B cell (primary cell): ENCODE results near the gene ELF4. TPM values are rescaled to one million over a fixed set of nuclear protein-coding genes. Genes with fewer than 3 reads are reported as not detected.

ENCODE experiments used
- ATAC-seq: fragments of 200-7000 bp; cut with Tn5 transposase; one replicate; pipeline ENCODE4 v1.10.0; 2021; ENCODE audit warnings: low read depth, mild to moderate bottlenecking, moderate number of reproducible peaks, moderate library complexity
- CTCF ChIA-PET: fragments of 350-600 bp; sonication (Branson Sonifier 250); formaldehyde crosslinking; loops from one replicate; lab custom pipeline; 2021; ENCODE audit warnings: antibody characterized with exemption, inconsistent platforms; lab: Charles Lee
- POLR2A ChIA-PET: fragments of 350-600 bp; sonication (Branson Sonifier 250); formaldehyde crosslinking; loops from one replicate; lab custom pipeline; 2021; ENCODE audit warnings: antibody characterized with exemption; lab: Charles Lee
- DNase-seq: peaks from one replicate; pipeline ENCODE4 v3.0.0; 2013
- H2AFZ ChIP-seq: 2 replicates; pipeline ENCODE4 v1.6.1; 2012; ENCODE audit warnings: mild to moderate bottlenecking, low read depth, low read length; ENCODE audit not compliant: insufficient read depth, poor library complexity, severe bottlenecking
- H3K27ac ChIP-seq, 2 donors: 1 replicate in 1 of 2; 2 replicates in 1 of 2; pipeline ENCODE4 v1.5.1; 2012 to 2013; ENCODE audit warnings: low read length in 2 of 2, mild to moderate bottlenecking in 2 of 2, moderate library complexity in 1 of 2
- H3K27me3 ChIP-seq, 4 experiments: fragments of 200-600 bp in 1 of 4; sonication (generic) in 1 of 4; replicated peaks in 1 of 4; 1 replicate in 2 of 4; 2 replicates in 2 of 4; pipeline versions ENCODE4 v1.6.1 to v1.7.0; 2013 to 2016; ENCODE audit warnings: low read length in 3 of 4, mild to moderate bottlenecking in 2 of 4, mixed read lengths in 1 of 4, moderate library complexity in 1 of 4; ENCODE audit not compliant: insufficient read depth in 4 of 4, control insufficient read depth in 3 of 4; ENCODE audit errors: control extremely low read depth in 1 of 4
- H3K36me3 ChIP-seq, 2 experiments: replicated peaks in 1 of 2; 1 replicate in 1 of 2; 2 replicates in 1 of 2; pipeline versions ENCODE4 v1.6.1 to v1.7.1; 2013; ENCODE audit warnings: low read length in 1 of 2; ENCODE audit not compliant: insufficient read depth in 2 of 2, control insufficient read depth in 1 of 2; ENCODE audit errors: control extremely low read depth in 1 of 2, extremely low read depth in 1 of 2
- H3K4me1 ChIP-seq, 2 donors: fragments of 200-600 bp in 1 of 2; sonication (generic) in 1 of 2; 1 replicate in 1 of 2; 2 replicates in 1 of 2; pipeline versions ENCODE4 v1.5.1 to v1.6.1; 2013 to 2017; ENCODE audit warnings: low read length in 2 of 2; ENCODE audit not compliant: control insufficient read depth in 2 of 2, insufficient read depth in 2 of 2
- H3K4me2 ChIP-seq: replicated peaks from 2 replicates; pipeline ENCODE3; 2012; ENCODE audit warnings: mild to moderate bottlenecking, low read depth, low read length; ENCODE audit not compliant: poor library complexity, severe bottlenecking
- H3K4me3 ChIP-seq, 5 experiments: fragments of 200-600 bp in 1 of 5; sonication (generic) in 1 of 5; 1 replicate in 3 of 5; 2 replicates in 2 of 5; pipeline versions ENCODE4 v1.5.1 to v1.7.0; 2011 to 2016; ENCODE audit warnings: low read length in 4 of 5, mild to moderate bottlenecking in 4 of 5, low read depth in 2 of 5, control low read depth in 1 of 5, moderate library complexity in 1 of 5; ENCODE audit not compliant: insufficient read depth in 1 of 5; ENCODE audit errors: control extremely low read depth in 1 of 5, extremely low read depth in 1 of 5
- H3K79me2 ChIP-seq: fragments of 200-600 bp; sonication (generic); one replicate; pipeline ENCODE4 v1.6.0; 2016; ENCODE audit warnings: low read length; ENCODE audit not compliant: control insufficient read depth, insufficient read depth
- H3K9ac ChIP-seq: fragments of 200-600 bp; sonication (generic); 2 replicates; pipeline ENCODE4 v1.6.1; 2017; ENCODE audit warnings: mild to moderate bottlenecking, low read length, moderate library complexity
- H3K9me3 ChIP-seq, 3 donors: one replicate each; pipeline versions ENCODE4 v1.6.1 to v1.7.1; 2013; ENCODE audit warnings: low read length in 2 of 3; ENCODE audit not compliant: control insufficient read depth in 2 of 3, insufficient read depth in 1 of 3; ENCODE audit errors: control extremely low read depth in 1 of 3
- H4K20me1 ChIP-seq: 2 replicates; pipeline ENCODE4 v1.6.0; 2012; ENCODE audit warnings: mild to moderate bottlenecking, low read length; ENCODE audit not compliant: insufficient read depth, control insufficient read depth, poor library complexity, severe bottlenecking
- H3K27ac Mint-ChIP-seq: one replicate; pipeline ENCODE4 v1.8.0; 2021; ENCODE audit warnings: mixed read lengths
- H3K27me3 Mint-ChIP-seq: one replicate; pipeline ENCODE4 v1.8.0; 2021; ENCODE audit warnings: mixed read lengths
- H3K4me1 Mint-ChIP-seq: one replicate; pipeline ENCODE4 v1.8.0; 2021; ENCODE audit warnings: mixed read lengths
- H3K4me3 Mint-ChIP-seq: one replicate; pipeline ENCODE4 v1.8.0; 2021; ENCODE audit warnings: mixed read lengths
- H3K9me3 Mint-ChIP-seq: one replicate; pipeline ENCODE4 v1.8.0; 2022; ENCODE audit warnings: mixed read lengths; ENCODE audit not compliant: insufficient read depth
- EZH2 ChIP-seq: IDR thresholded peaks from 2 replicates; pipeline ENCODE4 v1.6.1; 2012; ENCODE audit warnings: borderline replicate concordance, low read depth, mild to moderate bottlenecking, moderate library complexity, low read length; ENCODE audit not compliant: insufficient read depth, poor library complexity, severe bottlenecking
- WGBS: methylation state at CpG from one replicate; pipeline ENCODE4 v1.1.5; 2013; ENCODE audit warnings: missing lambda C conversion rate; ENCODE audit not compliant: insufficient coverage; 5-methylcytosine and 5-hydroxymethylcytosine counted together
- intact Hi-C: fragments of 100-400 bp; cut with micrococcal nuclease; formaldehyde crosslinking; loops from one replicate; pipeline ENCODE4 v1.10.0; 2022
- polyA plus RNA-seq: library from polyadenylated mRNA; depleted of rRNA; stranded (reverse); fragments of >200 nt; gene quantifications from 2 replicates; pipeline ENCODE4 v1.2.3, GENCODE V29; 2012
- total RNA-seq, 2 donors: library from RNA; stranded (reverse); fragments of 120-200 nt in 1 of 2; gene quantifications; 1 replicate in 1 of 2; 2 replicates in 1 of 2; pipeline versions ENCODE4 v1.2.3 to v1.2.4, GENCODE V29; 2013 to 2022
- TF ChIP-seq, protein P1 (sequence below): fragments of 200-600 bp; IDR thresholded peaks from one replicate; pipeline ENCODE4 v1.8.0; 2022; ENCODE audit warnings: antibody characterized with exemption, mild to moderate bottlenecking

Gene ELF4
- total and polyA plus RNA-seq, 2 donors (not counting 1 experiment from before 2014, with no cell fraction given): 24.7 to 26.3 TPM

- Histone ChIP-seq H3K27ac (no peak overlapping the region), H3K27me3 (no peaks in the 10 kb centered on the region), H3K9me3 (no peaks in the 10 kb centered on the region), H3K4me1 (peaks cover 3 to 9% of the 10 kb centered on the region in 2 donors), H3K79me2 (no peaks in the 10 kb centered on the region), H2AFZ (no peak overlapping the region), H3K4me3 (no peak overlapping the region), H3K36me3 (peaks cover 0 to 16% of the 10 kb centered on the region in 2 experiments), H3K9ac (no peak overlapping the region), H4K20me1 (no peaks in the 10 kb centered on the region), H3K4me2 (no peak overlapping the region)
- intact Hi-C loops: no loop called here
- no peak overlapping the region for H3K4me3 Mint-ChIP-seq
- H3K9me3 Mint-ChIP-seq: no peaks in the 10 kb centered on the region
- no peak for DNase-seq
- ChIA-PET POLR2A (no interaction called here), CTCF (interaction anchor here (1.4 kb wide), 1 partner anchor 130 kb away, joined by 3 read pairs; no protein-coding TSS in a partner anchor)
- 82% methylated on average over 4 of the region's 18 CpGs for WGBS
- H3K4me1 Mint-ChIP-seq: no peaks in the 10 kb centered on the region
- no peaks in the 10 kb centered on the region for H3K27me3 Mint-ChIP-seq
- ATAC-seq: no peak
- H3K27ac Mint-ChIP-seq: no peak overlapping the region
- TF ChIP-seq EZH2: no peak
- TF ChIP-seq, protein P1, sequence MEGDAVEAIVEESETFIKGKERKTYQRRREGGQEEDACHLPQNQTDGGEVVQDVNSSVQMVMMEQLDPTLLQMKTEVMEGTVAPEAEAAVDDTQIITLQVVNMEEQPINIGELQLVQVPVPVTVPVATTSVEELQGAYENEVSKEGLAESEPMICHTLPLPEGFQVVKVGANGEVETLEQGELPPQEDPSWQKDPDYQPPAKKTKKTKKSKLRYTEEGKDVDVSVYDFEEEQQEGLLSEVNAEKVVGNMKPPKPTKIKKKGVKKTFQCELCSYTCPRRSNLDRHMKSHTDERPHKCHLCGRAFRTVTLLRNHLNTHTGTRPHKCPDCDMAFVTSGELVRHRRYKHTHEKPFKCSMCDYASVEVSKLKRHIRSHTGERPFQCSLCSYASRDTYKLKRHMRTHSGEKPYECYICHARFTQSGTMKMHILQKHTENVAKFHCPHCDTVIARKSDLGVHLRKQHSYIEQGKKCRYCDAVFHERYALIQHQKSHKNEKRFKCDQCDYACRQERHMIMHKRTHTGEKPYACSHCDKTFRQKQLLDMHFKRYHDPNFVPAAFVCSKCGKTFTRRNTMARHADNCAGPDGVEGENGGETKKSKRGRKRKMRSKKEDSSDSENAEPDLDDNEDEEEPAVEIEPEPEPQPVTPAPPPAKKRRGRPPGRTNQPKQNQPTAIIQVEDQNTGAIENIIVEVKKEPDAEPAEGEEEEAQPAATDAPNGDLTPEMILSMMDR: no peak
Observed at GRCh38 chrX:130055899-130056298, 54.4 kb downstream of the ELF4 start.

GRCh38 chrX:130055103-130055502, 55.2 kb downstream of the ELF4 start:
- Histone ChIP-seq H3K27ac (no peak overlapping the region), H3K4me3 (no peak overlapping the region), H2AFZ (no peak overlapping the region), H3K27me3 (no peaks in the 10 kb centered on the region), H3K4me1 (peaks cover 0 to 5% of the 10 kb centered on the region in 2 donors), H3K4me2 (no peak overlapping the region), H3K36me3 (peaks cover 0 to 16% of the 10 kb centered on the region in 2 experiments), H3K9me3 (no peaks in the 10 kb centered on the region), H4K20me1 (no peaks in the 10 kb centered on the region), H3K79me2 (no peaks in the 10 kb centered on the region), H3K9ac (no peak overlapping the region)
- intact Hi-C loops: no loop called here
- DNase-seq (no peak), ATAC-seq (no peak)
- ChIA-PET POLR2A (no interaction called here), CTCF (interaction anchor here (1.4 kb wide), 1 partner anchor 129 kb away, joined by 3 read pairs; no protein-coding TSS in a partner anchor)
- Mint-ChIP-seq H3K27me3 (no peaks in the 10 kb centered on the region), H3K9me3 (no peaks in the 10 kb centered on the region), H3K4me3 (no peak overlapping the region), H3K4me1 (no peaks in the 10 kb centered on the region), H3K27ac (no peak overlapping the region)
- TF ChIP-seq, protein P1: no peak
- TF ChIP-seq EZH2: no peak
- 83% methylated on average over 1 of the region's 11 CpGs for WGBS
